Activated T-helper 17 cell treated with anti-CD3 and anti-CD28 coated beads, Interleukin-2, amount 50 U/mL, for 72 hours (primary cell): Measurements from ENCODE around the gene CCDC177. TPM values are rescaled to one million over a fixed set of nuclear protein-coding genes. Genes with fewer than 3 reads are reported as not detected.

ENCODE experiments used
- ATAC-seq: fragments of 150-1000 bp; cut with Tn5 transposase; replicated peaks from 2 replicates; pipeline ENCODE4 v1.10.0; 2021; ENCODE audit warnings: mild to moderate bottlenecking, moderate library complexity
- H3K27ac Mint-ChIP-seq: one replicate; pipeline ENCODE4 v1.8.0; 2022; ENCODE audit warnings: mixed read lengths
- H3K27me3 Mint-ChIP-seq: one replicate; pipeline ENCODE4 v1.8.0; 2022; ENCODE audit warnings: mixed read lengths
- H3K36me3 Mint-ChIP-seq: one replicate; pipeline ENCODE4 v1.8.0; 2022; ENCODE audit warnings: low read depth, mild to moderate bottlenecking, mixed read lengths
- H3K4me1 Mint-ChIP-seq: one replicate; pipeline ENCODE4 v1.8.0; 2022; ENCODE audit warnings: mixed read lengths
- H3K4me3 Mint-ChIP-seq: one replicate; pipeline ENCODE4 v1.8.0; 2022; ENCODE audit warnings: mild to moderate bottlenecking, mixed read lengths
- H3K9me3 Mint-ChIP-seq: one replicate; pipeline ENCODE4 v1.8.0; 2022; ENCODE audit warnings: mixed read lengths
- total RNA-seq, 2 donors: library from RNA; stranded (reverse); gene quantifications; one replicate each; pipeline ENCODE4 v1.2.3, GENCODE V29; 2022

The CCDC177 gene
- total RNA-seq, 2 donors from 2014 or later, result not detected

- Mint-ChIP-seq H3K4me3 (no peak overlapping the region), H3K36me3 (no peaks in the 10 kb centered on the region), H3K27me3 (no peaks in the 10 kb centered on the region), H3K9me3 (no peaks in the 10 kb centered on the region), H3K4me1 (no peaks in the 10 kb centered on the region), H3K27ac (no peak overlapping the region)
- no peak for ATAC-seq
These were observed 8.2 kb upstream of the CCDC177 start for GRCh38 chr14:69582829-69583228.

GRCh38 chr14:69582212-69582611 lies 7.5 kb upstream of the CCDC177 start:
- Mint-ChIP-seq H3K4me1 (no peaks in the 10 kb centered on the region), H3K27me3 (no peaks in the 10 kb centered on the region), H3K36me3 (no peaks in the 10 kb centered on the region), H3K4me3 (no peak overlapping the region), H3K9me3 (no peaks in the 10 kb centered on the region), H3K27ac (no peak overlapping the region)
- no peak for ATAC-seq

GRCh38 chr14:69581316-69581935 lies 6.8 kb upstream of the CCDC177 start:
- Mint-ChIP-seq H3K36me3 (no peaks in the 10 kb centered on the region), H3K27me3 (peaks cover 6% of the 10 kb centered on the region), H3K9me3 (no peaks in the 10 kb centered on the region), H3K4me3 (no peak overlapping the region), H3K27ac (no peak overlapping the region), H3K4me1 (no peaks in the 10 kb centered on the region)
- no peak for ATAC-seq

- Mint-ChIP-seq H3K4me3 (no peak overlapping the region), H3K27me3 (peaks cover 14% of the 10 kb centered on the region), H3K27ac (no peak overlapping the region)
These were observed 5.4 kb upstream of the CCDC177 start for GRCh38 chr14:69580009-69580577.

GRCh38 chr14:69579476-69579875 lies 4.8 kb upstream of the CCDC177 start:
- no peaks in the 10 kb centered on the region for H3K9me3 Mint-ChIP-seq
- ATAC-seq, result no peak
- peaks cover 4% of the 10 kb centered on the region for H3K4me1 Mint-ChIP-seq
- H3K4me3 Mint-ChIP-seq, result no peak overlapping the region
- H3K27me3 Mint-ChIP-seq, result peaks cover 17% of the 10 kb centered on the region
- H3K36me3 Mint-ChIP-seq, result peaks cover 4% of the 10 kb centered on the region
- H3K27ac Mint-ChIP-seq, result no peak overlapping the region

More at GRCh38 chr14:69580009-69580577, 5.4 kb upstream of the CCDC177 start:
- H3K9me3 Mint-ChIP-seq, result no peaks in the 10 kb centered on the region
- H3K36me3 Mint-ChIP-seq, result no peaks in the 10 kb centered on the region
- peak; percentile 11 for ATAC-seq
- no peaks in the 10 kb centered on the region for H3K4me1 Mint-ChIP-seq

- H3K36me3 Mint-ChIP-seq, result peaks cover 5% of the 10 kb centered on the region
- peaks cover 5% of the 10 kb centered on the region for H3K4me1 Mint-ChIP-seq
- no peak overlapping the region for H3K27ac Mint-ChIP-seq
- peaks cover 32% of the 10 kb centered on the region for H3K27me3 Mint-ChIP-seq
- peak overlapping the region; percentile 83 for H3K4me3 Mint-ChIP-seq
- no peaks in the 10 kb centered on the region for H3K9me3 Mint-ChIP-seq
- ATAC-seq, result no peak
These were observed 254 bp upstream of the CCDC177 start for GRCh38 chr14:69574954-69575295.

- Mint-ChIP-seq H3K4me1 (peaks cover 5% of the 10 kb centered on the region), H3K9me3 (no peaks in the 10 kb centered on the region), H3K27ac (no peak overlapping the region), H3K27me3 (peaks cover 42% of the 10 kb centered on the region), H3K36me3 (peaks cover 5% of the 10 kb centered on the region), H3K4me3 (peak overlapping the region; percentile 83)
- ATAC-seq, result no peak
These were observed 824 bp downstream of the CCDC177 start for GRCh38 chr14:69573831-69574262.

GRCh38 chr14:69573205-69573830 lies 1.4 kb downstream of the CCDC177 start:
- Mint-ChIP-seq H3K9me3 (no peaks in the 10 kb centered on the region), H3K27ac (no peak overlapping the region), H3K4me1 (peaks cover 5% of the 10 kb centered on the region), H3K27me3 (peaks cover 43% of the 10 kb centered on the region), H3K4me3 (peak overlapping the region; percentile 83), H3K36me3 (peaks cover 5% of the 10 kb centered on the region)
- no peak for ATAC-seq

- Mint-ChIP-seq H3K4me1 (peaks cover 5% of the 10 kb centered on the region), H3K9me3 (no peaks in the 10 kb centered on the region), H3K36me3 (peaks cover 5% of the 10 kb centered on the region), H3K27me3 (peaks cover 48% of the 10 kb centered on the region), H3K4me3 (peak overlapping the region; percentile 23), H3K27ac (no peak overlapping the region)
- ATAC-seq, result no peak
These were observed 1.9 kb downstream of the CCDC177 start for GRCh38 chr14:69572841-69573135.

GRCh38 chr14:69572030-69572840 lies 2.4 kb downstream of the CCDC177 start:
- peaks cover 5% of the 10 kb centered on the region for H3K4me1 Mint-ChIP-seq
- H3K27me3 Mint-ChIP-seq, result peaks cover 53% of the 10 kb centered on the region
- no peak for ATAC-seq
- H3K36me3 Mint-ChIP-seq, result peaks cover 5% of the 10 kb centered on the region
- H3K9me3 Mint-ChIP-seq, result no peaks in the 10 kb centered on the region
- H3K27ac Mint-ChIP-seq, result no peak overlapping the region
- H3K4me3 Mint-ChIP-seq, result peak overlapping the region; percentile 23

GRCh38 chr14:69571449-69572029 lies 3.1 kb downstream of the CCDC177 start:
- H3K9me3 Mint-ChIP-seq, result no peaks in the 10 kb centered on the region
- ATAC-seq, result no peak
- no peak overlapping the region for H3K27ac Mint-ChIP-seq
- H3K4me1 Mint-ChIP-seq, result peaks cover 5% of the 10 kb centered on the region
- peaks cover 51% of the 10 kb centered on the region for H3K27me3 Mint-ChIP-seq
- H3K36me3 Mint-ChIP-seq, result peaks cover 5% of the 10 kb centered on the region
- no peak overlapping the region for H3K4me3 Mint-ChIP-seq

GRCh38 chr14:69570836-69571330 lies 3.8 kb downstream of the CCDC177 start:
- peaks cover 5% of the 10 kb centered on the region for H3K36me3 Mint-ChIP-seq
- ATAC-seq, result no peak
- peaks cover 52% of the 10 kb centered on the region for H3K27me3 Mint-ChIP-seq
- H3K9me3 Mint-ChIP-seq, result no peaks in the 10 kb centered on the region
- peak overlapping the region; percentile 13 for H3K4me3 Mint-ChIP-seq
- H3K27ac Mint-ChIP-seq, result no peak overlapping the region
- H3K4me1 Mint-ChIP-seq, result peaks cover 5% of the 10 kb centered on the region

GRCh38 chr14:69569859-69570258 lies 4.8 kb downstream of the CCDC177 start:
- no peak for ATAC-seq
- Mint-ChIP-seq H3K4me1 (peaks cover 5% of the 10 kb centered on the region), H3K36me3 (peaks cover 5% of the 10 kb centered on the region), H3K9me3 (no peaks in the 10 kb centered on the region), H3K27me3 (peaks cover 58% of the 10 kb centered on the region), H3K4me3 (no peak overlapping the region), H3K27ac (no peak overlapping the region)

GRCh38 chr14:69567563-69567962 lies 7.1 kb downstream of the CCDC177 start:
- Mint-ChIP-seq H3K4me1 (no peaks in the 10 kb centered on the region), H3K27ac (no peak overlapping the region), H3K27me3 (peaks cover 56% of the 10 kb centered on the region), H3K36me3 (no peaks in the 10 kb centered on the region), H3K4me3 (no peak overlapping the region), H3K9me3 (no peaks in the 10 kb centered on the region)
- ATAC-seq, result no peak
